PFSK-1 (cell line): ENCODE results near the gene ADM2.

ENCODE experiments used
- FOXP2 ChIP-seq: optimal IDR thresholded peaks from 2 replicates; pipeline ENCODE3; 2011; ENCODE audit warnings: borderline replicate concordance, control low read depth, inconsistent platforms; ENCODE audit not compliant: insufficient read depth; ENCODE audit errors: extremely low read length, extremely low read depth
- POLR2AphosphoS5 ChIP-seq: IDR thresholded peaks from 2 replicates; pipeline ENCODE4 v1.6.1; 2012; ENCODE audit warnings: low read depth, mild to moderate bottlenecking, control low read depth, low read length, moderate library complexity
- SIN3A ChIP-seq: IDR thresholded peaks from 2 replicates; pipeline ENCODE4 v1.6.1; 2012; ENCODE audit warnings: mild to moderate bottlenecking, low read length, moderate library complexity, borderline replicate concordance; ENCODE audit not compliant: insufficient read depth
- TAF1 ChIP-seq: IDR thresholded peaks from 2 replicates; pipeline ENCODE4 v1.6.1; 2012; ENCODE audit warnings: low read length, control low read depth, borderline replicate concordance; ENCODE audit not compliant: insufficient read depth
- TF ChIP-seq, protein P1 (sequence below), 2 experiments: IDR thresholded peaks; 2 replicates each; pipeline versions ENCODE4 v1.6.1 to v1.8.0; 2011 to 2012; ENCODE audit warnings: low read depth in 2 of 2, low read length in 2 of 2, control low read depth in 1 of 2, inconsistent platforms in 1 of 2, mild to moderate bottlenecking in 1 of 2, moderate library complexity in 1 of 2; ENCODE audit not compliant: insufficient read depth in 1 of 2

The ADM2 gene

DNA sequence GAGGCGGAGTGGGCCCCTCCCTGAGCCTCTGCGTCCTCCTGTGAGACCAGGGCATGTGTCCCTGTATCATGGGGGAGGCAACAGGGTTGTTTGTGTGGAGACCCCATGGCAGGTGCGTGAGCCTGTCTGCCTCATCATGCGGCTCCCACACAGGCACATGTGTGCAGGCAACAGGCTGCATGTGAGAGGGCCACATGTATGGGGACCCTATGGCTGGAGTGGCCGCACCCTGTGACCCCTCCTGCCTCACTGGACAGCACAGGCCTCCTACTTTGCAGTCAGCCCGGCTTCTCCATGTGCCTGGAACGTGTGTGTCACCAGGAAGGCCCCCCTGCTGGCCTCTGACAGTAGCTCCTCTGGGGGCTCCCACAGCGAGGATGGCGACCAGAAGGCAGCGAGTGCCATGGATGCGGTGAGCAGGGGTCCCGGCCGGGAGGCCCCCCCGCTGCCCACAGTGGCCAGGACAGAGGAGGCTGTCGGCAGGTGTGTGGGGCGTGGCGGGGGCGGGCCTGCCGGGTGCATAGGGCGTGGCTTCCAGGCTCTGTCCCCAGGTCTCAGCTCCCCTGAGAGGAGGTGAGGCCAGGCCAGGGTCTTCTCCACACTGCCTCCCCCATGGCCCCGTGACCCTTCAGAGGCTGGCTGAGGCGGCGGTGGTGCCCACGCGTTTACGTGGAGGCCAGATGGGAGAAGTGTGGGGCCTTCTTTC is 40.6 kb upstream of the ADM2 start:
- no peak for TF ChIP-seq POLR2AphosphoS5
- TF ChIP-seq, protein P1, sequence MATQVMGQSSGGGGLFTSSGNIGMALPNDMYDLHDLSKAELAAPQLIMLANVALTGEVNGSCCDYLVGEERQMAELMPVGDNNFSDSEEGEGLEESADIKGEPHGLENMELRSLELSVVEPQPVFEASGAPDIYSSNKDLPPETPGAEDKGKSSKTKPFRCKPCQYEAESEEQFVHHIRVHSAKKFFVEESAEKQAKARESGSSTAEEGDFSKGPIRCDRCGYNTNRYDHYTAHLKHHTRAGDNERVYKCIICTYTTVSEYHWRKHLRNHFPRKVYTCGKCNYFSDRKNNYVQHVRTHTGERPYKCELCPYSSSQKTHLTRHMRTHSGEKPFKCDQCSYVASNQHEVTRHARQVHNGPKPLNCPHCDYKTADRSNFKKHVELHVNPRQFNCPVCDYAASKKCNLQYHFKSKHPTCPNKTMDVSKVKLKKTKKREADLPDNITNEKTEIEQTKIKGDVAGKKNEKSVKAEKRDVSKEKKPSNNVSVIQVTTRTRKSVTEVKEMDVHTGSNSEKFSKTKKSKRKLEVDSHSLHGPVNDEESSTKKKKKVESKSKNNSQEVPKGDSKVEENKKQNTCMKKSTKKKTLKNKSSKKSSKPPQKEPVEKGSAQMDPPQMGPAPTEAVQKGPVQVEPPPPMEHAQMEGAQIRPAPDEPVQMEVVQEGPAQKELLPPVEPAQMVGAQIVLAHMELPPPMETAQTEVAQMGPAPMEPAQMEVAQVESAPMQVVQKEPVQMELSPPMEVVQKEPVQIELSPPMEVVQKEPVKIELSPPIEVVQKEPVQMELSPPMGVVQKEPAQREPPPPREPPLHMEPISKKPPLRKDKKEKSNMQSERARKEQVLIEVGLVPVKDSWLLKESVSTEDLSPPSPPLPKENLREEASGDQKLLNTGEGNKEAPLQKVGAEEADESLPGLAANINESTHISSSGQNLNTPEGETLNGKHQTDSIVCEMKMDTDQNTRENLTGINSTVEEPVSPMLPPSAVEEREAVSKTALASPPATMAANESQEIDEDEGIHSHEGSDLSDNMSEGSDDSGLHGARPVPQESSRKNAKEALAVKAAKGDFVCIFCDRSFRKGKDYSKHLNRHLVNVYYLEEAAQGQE (IDR thresholded peaks at IDR 0.05; ENCODE audit: insufficient read depth in 1 of 2, low read depth in 2 of 2, low read length in 2 of 2), result no peak
- no peak for TF ChIP-seq SIN3A
- TF ChIP-seq TAF1, result no peak
- no peak for TF ChIP-seq FOXP2

DNA sequence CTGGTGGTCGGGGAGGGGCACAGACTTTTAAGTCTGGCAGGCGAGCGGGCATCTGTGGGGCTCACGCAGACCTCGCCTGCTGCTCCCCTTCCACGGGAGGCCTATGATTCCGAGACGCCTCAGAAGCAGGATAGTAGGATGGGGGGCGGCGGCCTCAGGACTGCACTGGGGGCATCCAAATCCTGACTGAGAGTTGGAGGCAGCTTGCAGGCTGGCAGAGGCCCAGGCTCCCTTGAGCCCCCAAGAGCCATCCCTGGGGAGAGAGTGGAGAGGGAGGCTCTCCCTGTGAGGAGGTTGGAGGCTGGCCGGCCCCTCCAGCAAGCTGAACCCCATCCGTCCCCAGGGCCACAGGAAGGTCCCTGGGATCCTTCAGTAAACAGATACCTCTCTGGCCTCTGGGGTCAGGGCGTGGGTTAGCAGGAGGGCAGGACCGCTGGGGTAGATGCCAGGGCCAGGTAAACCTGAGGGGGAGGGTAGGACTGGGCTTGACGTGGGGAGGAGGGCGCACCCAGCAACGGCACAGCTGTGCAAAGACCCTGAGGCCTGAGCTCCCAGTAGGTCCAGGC is 39.8 kb upstream of the ADM2 start:
- TF ChIP-seq FOXP2, result no peak
- TF ChIP-seq POLR2AphosphoS5, result no peak
- TF ChIP-seq SIN3A, result no peak
- TF ChIP-seq TAF1, result no peak
- TF ChIP-seq, protein P1 (IDR thresholded peaks at IDR 0.05; ENCODE audit: insufficient read depth in 1 of 2, low read depth in 2 of 2, low read length in 2 of 2), result no peak

DNA sequence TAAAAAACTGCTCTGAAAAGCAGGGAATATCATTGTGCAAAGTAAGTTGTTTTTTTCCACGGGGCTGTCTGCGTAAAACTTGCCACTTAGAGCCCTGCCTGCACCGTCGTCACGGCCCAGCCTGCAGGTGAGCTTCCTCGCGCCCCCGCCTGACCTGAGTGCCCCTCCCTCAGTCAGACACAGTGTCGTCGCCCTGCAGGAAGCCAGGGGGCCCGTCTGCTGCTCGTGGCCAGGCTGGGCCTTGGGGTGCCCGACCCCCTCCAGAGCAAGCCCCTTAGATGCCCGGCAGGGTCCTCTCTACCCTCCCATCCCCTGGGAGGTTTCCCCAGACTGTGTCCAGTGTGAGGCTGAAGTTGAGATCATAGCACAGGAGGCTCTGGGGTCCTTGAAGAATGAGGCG is 38.1 kb upstream of the ADM2 start:
- TF ChIP-seq POLR2AphosphoS5, result no peak
- TF ChIP-seq SIN3A, result no peak
- no peak for TF ChIP-seq TAF1
- no peak for TF ChIP-seq FOXP2

DNA sequence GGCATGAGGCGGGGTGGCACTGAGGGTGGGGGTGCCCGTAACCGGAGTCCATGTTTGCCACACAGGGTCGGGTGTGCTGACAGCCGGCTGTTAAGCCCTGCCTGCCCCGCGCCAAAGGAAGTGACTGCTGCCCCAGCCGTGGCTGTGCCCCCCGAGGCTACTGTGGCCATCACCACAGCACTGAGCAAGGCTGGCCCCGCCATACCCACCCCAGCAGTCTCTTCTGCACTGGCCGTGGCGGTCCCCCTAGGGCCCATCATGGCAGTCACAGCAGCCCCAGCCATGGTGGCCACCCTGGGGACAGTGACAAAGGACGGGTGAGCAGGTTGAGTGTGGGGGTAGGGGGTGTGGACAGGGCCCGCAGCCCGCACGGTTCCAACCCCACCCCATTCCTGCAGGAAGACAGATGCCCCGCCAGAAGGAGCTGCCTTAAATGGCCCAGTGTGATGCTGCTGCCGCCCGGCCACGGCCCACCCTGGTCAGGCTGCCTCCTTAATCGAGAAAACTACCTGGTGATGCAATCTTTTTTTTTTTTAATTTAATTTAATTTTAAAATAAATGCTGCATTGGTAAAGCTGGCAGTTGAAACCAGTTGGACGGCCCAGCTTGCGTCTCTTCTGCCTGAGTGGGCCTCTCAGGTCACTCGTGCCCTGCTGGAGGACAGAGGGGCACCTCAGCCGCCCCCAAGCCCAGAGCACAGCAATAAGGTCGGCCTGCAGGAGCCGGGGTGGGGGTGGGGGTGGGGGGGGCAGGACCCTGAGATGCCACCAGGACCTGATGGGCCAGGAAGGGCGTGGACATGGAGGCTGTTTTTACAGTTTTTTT is 37.3 kb upstream of the ADM2 start:
- TF ChIP-seq FOXP2, result no peak
- TF ChIP-seq, protein P1 (IDR thresholded peaks at IDR 0.05; ENCODE audit: insufficient read depth in 1 of 2, low read depth in 2 of 2, low read length in 2 of 2), result no peak
- TF ChIP-seq POLR2AphosphoS5, result peak; percentile 55; the same call in 1 of the 2 replicates
- TF ChIP-seq SIN3A, result no peak
- TF ChIP-seq TAF1, result no peak

DNA sequence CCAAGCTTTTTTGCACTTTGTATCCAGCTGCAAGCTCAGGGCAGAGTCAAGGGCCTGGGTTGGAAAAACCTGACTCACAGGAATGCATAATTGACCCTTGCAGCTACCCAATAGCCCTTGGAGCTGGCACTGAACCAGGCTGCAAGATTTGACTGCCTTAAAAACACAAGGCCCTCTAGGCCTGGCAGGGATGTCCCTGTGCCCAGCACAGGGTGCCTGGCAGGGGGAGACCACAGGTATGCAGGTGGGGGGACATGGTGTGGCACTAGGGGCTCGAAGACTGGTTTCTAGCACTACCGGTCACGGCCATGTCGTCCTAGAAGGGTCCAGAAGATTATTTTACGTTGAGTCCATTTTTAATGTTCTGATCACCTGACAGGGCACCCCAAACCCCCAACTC is 36.7 kb upstream of the ADM2 start:
- TF ChIP-seq, protein P1 (IDR thresholded peaks at IDR 0.05; ENCODE audit: insufficient read depth in 1 of 2, low read depth in 2 of 2, low read length in 2 of 2), result no peak
- no peak for TF ChIP-seq POLR2AphosphoS5
- no peak for TF ChIP-seq TAF1
- TF ChIP-seq FOXP2, result no peak
- TF ChIP-seq SIN3A, result no peak
